Adipose tissue (tissue), 3 donors: ENCODE data around the gene OGFOD1. TPM values are rescaled to one million over a fixed set of nuclear protein-coding genes. Genes with fewer than 3 reads are reported as not detected.

Source experiments
- H3K27ac ChIP-seq: one replicate; pipeline ENCODE4 v1.5.1; 2013; ENCODE audit warnings: low read depth, low read length
- WGBS, 3 donors: extraction: QIAGEN DNeasy Blood & Tissue Kit; methylation state at CpG; one replicate each; pipeline ENCODE4 v1.1.7; 2013; 5-methylcytosine and 5-hydroxymethylcytosine counted together
- polyA plus RNA-seq, 3 donors: library from polyadenylated mRNA; stranded (reverse); fragments of 200-250 nt; gene quantifications; one replicate each; pipeline ENCODE4 v1.2.3, GENCODE V29; 2013
- donor health status: healthy with polysubstance abuse.
- donor health status: Bipolar disorder and iron deficiency.
- donor health status: healthy.

OGFOD1 gene
- polyA plus RNA-seq, result 10 to 100 TPM in 1 of 3 donors, 1 to 10 TPM in 2; 7.8 to 25.7 (median 9.2) TPM

- H3K27ac ChIP-seq, result peak within 1 kb of the TSS; percentile 6
- WGBS, 3 donors, result 0% methylated on average over 56 of the region's 56 CpGs
Observed at GRCh38 chr16:56450986-56451752, at the start of gene OGFOD1, which contains the start of gene NUDT21. Gene OGFOD1, plus strand, starts transcription at chr16:56451554. Its CDS starts 59 bp downstream, at chr16:56451613. Gene NUDT21, minus strand, starts transcription at chr16:56451332. Its CDS starts 130 bp downstream, at chr16:56451202.

GRCh38 chr16:56405977-56406672 lies 45.2 kb upstream of the OGFOD1 start:
- 76 to 88% (median 83%) methylated on average over 4 of the region's 4 CpGs for WGBS, 3 donors

GRCh38 chr16:56408379-56409098 lies 42.8 kb upstream of the OGFOD1 start:
- no peak overlapping the region for H3K27ac ChIP-seq
- 81 to 92% (median 85%) methylated on average over 7 of the region's 7 CpGs for WGBS, 3 donors

More at GRCh38 chr16:56405977-56406672, 45.2 kb upstream of the OGFOD1 start:
- H3K27ac ChIP-seq, result no peak overlapping the region

GRCh38 chr16:56409195-56409594 lies 42.2 kb upstream of the OGFOD1 start:
- WGBS, 3 donors, result 42 to 66% (median 53%) methylated on average over 4 of the region's 4 CpGs
- H3K27ac ChIP-seq, result no peak overlapping the region

- no peak overlapping the region for H3K27ac ChIP-seq
- WGBS, 3 donors, result 87 to 96% (median 88%) methylated on average over 5 of the region's 5 CpGs
Observed at GRCh38 chr16:56411123-56411522, 40.2 kb upstream of the OGFOD1 start.

- WGBS, 3 donors, result 95 to 97% (median 95%) methylated on average over 2 of the region's 2 CpGs
- H3K27ac ChIP-seq, result no peak overlapping the region
Observed at GRCh38 chr16:56411624-56412023, 39.7 kb upstream of the OGFOD1 start.

- 79 to 89% (median 84%) methylated on average over 4 to 5 of the region's 5 CpGs for WGBS, 3 donors
- H3K27ac ChIP-seq, result no peak overlapping the region
Observed at GRCh38 chr16:56413381-56413780, 38.0 kb upstream of the OGFOD1 start.

- 75 to 93% (median 88%) methylated on average over 5 of the region's 5 CpGs for WGBS, 3 donors
- H3K27ac ChIP-seq, result no peak overlapping the region
Observed at GRCh38 chr16:56414366-56414765, 37.0 kb upstream of the OGFOD1 start.

GRCh38 chr16:56415875-56416274 lies 35.5 kb upstream of the OGFOD1 start:
- 50 to 90% (median 72%) methylated on average over 4 of the region's 4 CpGs for WGBS, 3 donors
- no peak overlapping the region for H3K27ac ChIP-seq

GRCh38 chr16:56417138-56417537 lies 34.2 kb upstream of the OGFOD1 start:
- WGBS, 3 donors, result 92 to 98% (median 97%) methylated on average over 4 of the region's 4 CpGs
- H3K27ac ChIP-seq, result no peak overlapping the region

- 46 to 91% (median 90%) methylated on average over 8 of the region's 8 CpGs for WGBS, 3 donors
- H3K27ac ChIP-seq, result no peak overlapping the region
Observed at GRCh38 chr16:56419740-56420548, 31.4 kb upstream of the OGFOD1 start.

- H3K27ac ChIP-seq, result no peak overlapping the region
Observed at GRCh38 chr16:56420613-56421012, 30.7 kb upstream of the OGFOD1 start.

- no peak overlapping the region for H3K27ac ChIP-seq
- WGBS, 3 donors, result 87 to 91% (median 87%) methylated on average over 2 of the region's 2 CpGs
Observed at GRCh38 chr16:56421313-56421712, 30.0 kb upstream of the OGFOD1 start.

- H3K27ac ChIP-seq, result no peak overlapping the region
- 86 to 87% (median 86%) methylated on average over 5 of the region's 5 CpGs for WGBS, 3 donors
Observed at GRCh38 chr16:56421976-56422669, 29.2 kb upstream of the OGFOD1 start.

GRCh38 chr16:56422896-56423441 lies 28.4 kb upstream of the OGFOD1 start:
- WGBS, 3 donors, result 61 to 83% (median 78%) methylated on average over 4 of the region's 4 CpGs
- no peak overlapping the region for H3K27ac ChIP-seq

GRCh38 chr16:56423584-56424403 lies 27.6 kb upstream of the OGFOD1 start:
- WGBS, 3 donors, result 23 to 25% (median 24%) methylated on average over 7 of the region's 7 CpGs
- no peak overlapping the region for H3K27ac ChIP-seq

GRCh38 chr16:56424404-56424764 lies 27.0 kb upstream of the OGFOD1 start:
- H3K27ac ChIP-seq, result no peak overlapping the region
- WGBS, 3 donors, result 1% methylated on average over 16 of the region's 16 CpGs
